Activated CD8-positive, alpha-beta memory T cell treated with anti-CD3 and anti-CD28 coated beads, Interleukin-2, amount 10 ng/mL, durations not matched to agents 7 days and 5 days (primary cell): Measurements from ENCODE around the gene RGS14. TPM values are rescaled to one million over a fixed set of nuclear protein-coding genes. Genes with fewer than 3 reads are reported as not detected.
"Not testable (repeated sequence)": the region's sequence is repeated elsewhere in the genome, so short reads cannot be mapped to it uniquely, and the experiment has no call there.

ENCODE experiments used
- ATAC-seq: fragments of 150-1000 bp; cut with Tn5 transposase; one replicate; pipeline ENCODE4 v1.10.0; 2021; ENCODE audit warnings: moderate library complexity
- CTCF ChIA-PET: fragments of 350-600 bp; sonication (Branson Sonifier 250); formaldehyde crosslinking; loops from one replicate; lab custom pipeline; 2021; ENCODE audit warnings: antibody characterized with exemption; lab: Charles Lee
- DNase-seq: peaks from one replicate; pipeline ENCODE4 v3.0.0-alpha.2; 2020
- H3K27ac Mint-ChIP-seq: one replicate; pipeline ENCODE4 v1.8.0; 2021; ENCODE audit warnings: mild to moderate bottlenecking, mixed read lengths
- H3K27me3 Mint-ChIP-seq: one replicate; pipeline ENCODE4 v1.8.0; 2021; ENCODE audit warnings: mixed read lengths
- H3K36me3 Mint-ChIP-seq: one replicate; pipeline ENCODE4 v1.8.0; 2021; ENCODE audit warnings: mild to moderate bottlenecking, mixed read lengths
- H3K4me1 Mint-ChIP-seq: one replicate; pipeline ENCODE4 v1.8.0; 2021; ENCODE audit warnings: mixed read lengths
- H3K4me3 Mint-ChIP-seq: one replicate; pipeline ENCODE4 v1.8.0; 2021; ENCODE audit warnings: mild to moderate bottlenecking, moderate library complexity, mixed read lengths
- H3K9me3 Mint-ChIP-seq: one replicate; pipeline ENCODE4 v1.8.0; 2022; ENCODE audit warnings: low read depth, mixed read lengths
- total RNA-seq, 2 experiments: library from RNA; stranded (reverse); gene quantifications; one replicate each; pipeline ENCODE4 v1.2.3, GENCODE V29; 2021

Gene RGS14
- total RNA-seq, 2 experiments from 2014 or later: 52.3 to 93.0 TPM

DNA sequence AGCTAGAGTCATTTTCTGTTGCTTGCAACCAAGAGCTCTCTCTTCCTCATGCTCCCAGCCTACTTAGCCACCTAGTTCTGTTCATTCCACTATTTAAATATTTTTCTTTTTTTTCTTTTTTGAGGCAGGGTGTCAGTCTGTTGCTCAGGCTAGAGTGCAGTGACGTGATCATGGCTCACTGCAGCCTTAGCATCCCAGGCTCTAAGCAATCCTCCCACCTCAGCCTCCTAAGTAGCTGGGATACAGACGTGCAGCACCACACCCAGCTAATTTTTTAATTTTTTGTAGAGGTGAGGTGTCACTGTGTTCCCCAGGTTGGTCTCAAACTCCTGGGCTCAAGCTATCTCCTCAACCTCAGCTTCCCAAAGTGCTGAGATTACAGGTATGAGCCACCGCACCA, 56.8 kb downstream of the RGS14 start:
- CTCF ChIA-PET: interaction anchor here (0.8 to 18.7 kb wide), 8 partner anchors 11 to 96 kb away, joined by 3 to 717 read pairs (median 4); partner anchors contain the start of gene PRR7
- Mint-ChIP-seq H3K4me3 (no peak overlapping the region), H3K27me3 (no peaks in the 10 kb centered on the region), H3K36me3 (no peaks in the 10 kb centered on the region), H3K9me3 (no peaks in the 10 kb centered on the region), H3K4me1 (peaks cover 31% of the 10 kb centered on the region), H3K27ac (no peak overlapping the region)
- DNase-seq: no peak
- ATAC-seq: no peak

DNA sequence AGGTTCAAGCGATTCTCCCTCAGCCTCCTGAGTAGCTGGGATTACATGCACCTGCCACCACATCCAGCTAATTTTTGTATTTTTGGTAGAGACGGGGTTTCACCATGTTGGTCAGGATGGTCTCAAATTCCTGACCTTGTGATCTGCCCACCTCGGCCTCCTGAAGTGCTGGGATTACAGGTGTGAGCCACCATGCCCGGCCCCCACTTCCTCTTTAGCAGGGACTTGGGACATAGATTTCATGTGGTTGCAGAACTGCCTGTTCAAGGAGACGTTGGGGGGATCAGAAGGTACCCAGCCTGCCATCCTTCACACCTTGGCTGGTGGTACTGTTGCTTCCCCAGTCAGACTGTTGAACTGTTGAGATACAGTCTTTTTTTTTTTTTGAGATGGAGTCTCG, 59.4 kb downstream of the RGS14 start:
- not testable (repeated sequence) for H3K27me3 Mint-ChIP-seq, H3K27ac Mint-ChIP-seq, H3K4me3 Mint-ChIP-seq, ATAC-seq, DNase-seq, H3K36me3 Mint-ChIP-seq, H3K9me3 Mint-ChIP-seq
- H3K4me1 Mint-ChIP-seq: peaks cover 17% of the 10 kb centered on the region
- CTCF ChIA-PET: interaction anchor here (6.4 to 18.7 kb wide), 2 partner anchors 13 to 31 kb away, joined by 70 to 717 read pairs; partner anchors contain the start of gene PRR7

GRCh38 chr5:177419046-177419445, 61.3 kb downstream of the RGS14 start:
- ATAC-seq (no peak), DNase-seq (no peak)
- H3K9me3 Mint-ChIP-seq: no peaks in the 10 kb centered on the region
- no peaks in the 10 kb centered on the region for H3K36me3 Mint-ChIP-seq
- no peak overlapping the region for H3K27ac Mint-ChIP-seq
- no peaks in the 10 kb centered on the region for H3K27me3 Mint-ChIP-seq
- no peak overlapping the region for H3K4me3 Mint-ChIP-seq
- CTCF ChIA-PET: interaction anchor here (0.6 to 18.7 kb wide), 4 partner anchors 11 to 817 kb away, joined by 3 to 717 read pairs (median 136); partner anchors contain the start of genes PFN3 and PRR7
- H3K4me1 Mint-ChIP-seq: peaks cover 2% of the 10 kb centered on the region

- H3K27ac Mint-ChIP-seq, DNase-seq, H3K4me1 Mint-ChIP-seq, H3K27me3 Mint-ChIP-seq, H3K4me3 Mint-ChIP-seq, H3K9me3 Mint-ChIP-seq, ATAC-seq, H3K36me3 Mint-ChIP-seq: not testable (repeated sequence)
- CTCF ChIA-PET: interaction anchor here (0.6 to 16.5 kb wide), 2 partner anchors 16 to 30 kb away, joined by 3 to 269 read pairs; partner anchors contain the start of gene PFN3
Measured at GRCh38 chr5:177420472-177420871, 62.7 kb downstream of the RGS14 start.

GRCh38 chr5:177421062-177421798, 63.5 kb downstream of the RGS14 start:
- Mint-ChIP-seq H3K27ac (no peak overlapping the region), H3K4me3 (no peak overlapping the region), H3K9me3 (no peaks in the 10 kb centered on the region), H3K36me3 (no peaks in the 10 kb centered on the region), H3K27me3 (no peaks in the 10 kb centered on the region), H3K4me1 (peaks cover 11% of the 10 kb centered on the region)
- ATAC-seq (no peak), DNase-seq (no peak)
- CTCF ChIA-PET: interaction anchor here (0.6 to 16.5 kb wide), 6 partner anchors 11 to 112 kb away, joined by 3 to 269 read pairs (median 3); partner anchors contain the start of gene PFN3

Other genes with a start within 250 kb of the RGS14 start
- 100 to 1,000 TPM in 1 of 2 experiments, 10 to 100 TPM in 1; 94.6 to 114 TPM for gene NSD1, start 224.2 kb upstream of the RGS14 start, total RNA-seq
- gene RAB24, start 54.2 kb upstream of the RGS14 start, total RNA-seq: 10 to 100 TPM; 40.5 to 50.8 TPM
- 100 to 1,000 TPM; 173 to 228 TPM for gene PRELID1, start 54.1 kb upstream of the RGS14 start, total RNA-seq
- gene MXD3, start 46.0 kb upstream of the RGS14 start, total RNA-seq: 100 to 1,000 TPM in 1 of 2 experiments, 10 to 100 TPM in 1; 60.2 to 117 TPM
- 100 to 1,000 TPM; 133 to 140 TPM for gene LMAN2, start 6.3 kb upstream of the RGS14 start, total RNA-seq
- under 1 TPM; 0.19 to 0.85 TPM for gene SLC34A1, start 26.5 kb downstream of the RGS14 start, total RNA-seq
- gene PFN3, start 42.7 kb downstream of the RGS14 start, total RNA-seq: not detected
- gene F12, start 51.6 kb downstream of the RGS14 start, total RNA-seq: 1 to 10 TPM; 1.3 to 2.2 TPM
- gene GRK6, start 68.8 kb downstream of the RGS14 start, total RNA-seq: 100 to 1,000 TPM; 112 to 159 TPM
- 1 to 10 TPM; 3.1 to 5.3 TPM for gene PRR7, start 88.9 kb downstream of the RGS14 start, total RNA-seq
- gene DBN1, start 115.7 kb downstream of the RGS14 start, total RNA-seq: 100 to 1,000 TPM in 1 of 2 experiments, 10 to 100 TPM in 1; 81.5 to 128 TPM
- 10 to 100 TPM; 72.9 to 81.2 TPM for gene PDLIM7, start 139.7 kb downstream of the RGS14 start, total RNA-seq
- gene DOK3, start 151.9 kb downstream of the RGS14 start, total RNA-seq: 1 to 10 TPM; 3.3 to 5.7 TPM
- 100 to 1,000 TPM; 126 to 130 TPM for gene DDX41, start 159.0 kb downstream of the RGS14 start, total RNA-seq
- gene FAM193B, start 196.6 kb downstream of the RGS14 start, total RNA-seq: 100 to 1,000 TPM in 1 of 2 experiments, 10 to 100 TPM in 1; 77.5 to 116 TPM
- 100 to 1,000 TPM in 1 of 2 experiments, 10 to 100 TPM in 1; 99.9 to 111 TPM for gene TMED9, start 234.3 kb downstream of the RGS14 start, total RNA-seq
- 10 to 100 TPM; 16.8 to 17.2 TPM for gene B4GALT7, start 242.2 kb downstream of the RGS14 start, total RNA-seq